Measurements from ENCODE around the gene RILP.

DNA sequence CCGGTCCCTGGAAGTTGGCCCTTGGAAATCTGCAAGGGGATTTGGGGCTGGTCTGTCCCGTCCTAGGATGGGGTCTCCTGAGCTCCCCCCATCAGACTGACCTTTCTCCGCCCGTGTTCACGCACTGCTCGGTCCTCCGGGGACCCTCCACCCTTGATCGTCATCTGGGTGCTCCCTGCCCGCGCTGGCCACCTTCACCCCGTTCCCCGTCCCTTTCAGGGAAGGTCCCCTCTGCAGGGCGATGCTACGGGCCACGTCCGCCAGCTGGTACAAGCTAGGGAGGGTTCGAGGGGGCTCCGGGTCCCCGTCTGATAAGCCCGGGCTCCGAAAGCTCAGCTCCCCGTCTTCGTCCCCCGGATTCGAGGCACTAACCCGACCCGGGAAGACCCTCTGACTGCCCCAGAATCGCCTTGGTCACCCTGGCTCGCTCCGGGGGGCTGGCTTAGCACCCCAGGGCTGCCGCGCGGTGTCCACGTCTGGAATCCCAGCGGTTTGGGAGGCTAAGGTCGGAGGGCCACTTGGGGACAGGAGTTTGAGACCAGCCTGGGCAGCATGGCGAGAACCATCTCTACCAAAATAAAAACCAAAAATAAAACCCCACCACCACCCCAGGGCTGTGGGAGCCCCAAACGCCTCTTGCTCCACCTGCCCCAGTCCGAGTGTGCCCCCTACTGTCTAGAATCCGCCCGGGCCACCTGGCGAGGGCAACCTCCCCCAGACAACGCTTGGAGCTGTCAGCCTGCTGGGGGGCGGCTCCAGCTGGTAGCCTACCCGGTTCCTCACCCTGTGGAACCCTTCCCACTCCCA is 20.0 kb downstream of the RILP start:
- no peak for TF ChIP-seq EZH2 (IDR thresholded peaks at IDR 0.05; ENCODE audit: borderline replicate concordance)
- TF ChIP-seq, protein P1, sequence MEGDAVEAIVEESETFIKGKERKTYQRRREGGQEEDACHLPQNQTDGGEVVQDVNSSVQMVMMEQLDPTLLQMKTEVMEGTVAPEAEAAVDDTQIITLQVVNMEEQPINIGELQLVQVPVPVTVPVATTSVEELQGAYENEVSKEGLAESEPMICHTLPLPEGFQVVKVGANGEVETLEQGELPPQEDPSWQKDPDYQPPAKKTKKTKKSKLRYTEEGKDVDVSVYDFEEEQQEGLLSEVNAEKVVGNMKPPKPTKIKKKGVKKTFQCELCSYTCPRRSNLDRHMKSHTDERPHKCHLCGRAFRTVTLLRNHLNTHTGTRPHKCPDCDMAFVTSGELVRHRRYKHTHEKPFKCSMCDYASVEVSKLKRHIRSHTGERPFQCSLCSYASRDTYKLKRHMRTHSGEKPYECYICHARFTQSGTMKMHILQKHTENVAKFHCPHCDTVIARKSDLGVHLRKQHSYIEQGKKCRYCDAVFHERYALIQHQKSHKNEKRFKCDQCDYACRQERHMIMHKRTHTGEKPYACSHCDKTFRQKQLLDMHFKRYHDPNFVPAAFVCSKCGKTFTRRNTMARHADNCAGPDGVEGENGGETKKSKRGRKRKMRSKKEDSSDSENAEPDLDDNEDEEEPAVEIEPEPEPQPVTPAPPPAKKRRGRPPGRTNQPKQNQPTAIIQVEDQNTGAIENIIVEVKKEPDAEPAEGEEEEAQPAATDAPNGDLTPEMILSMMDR (IDR thresholded peaks at IDR 0.05; ENCODE audit: poor library complexity): peak; percentile 62

Data from hepatocyte (in vitro differentiated cells).